OCI-LY1 (cell line): ENCODE results near the gene GRK6.

Experiments
- CTCF ChIP-seq: fragments of 200-600 bp; sonication (generic), shearing (Covaris generic); IDR thresholded peaks from 2 replicates; pipeline ENCODE4 v1.5.1; 2017; ENCODE audit warnings: mild to moderate bottlenecking, antibody characterized with exemption, low read length, moderate library complexity, mixed read lengths
- EZH2 ChIP-seq: fragments of 200-600 bp; sonication (generic), shearing (Covaris generic); IDR thresholded peaks from 2 replicates; pipeline ENCODE4 v1.8.0; 2017; ENCODE audit warnings: borderline replicate concordance, mixed run types, mild to moderate bottlenecking, antibody characterized with exemption, low read length, moderate library complexity, mixed read lengths

GRCh38 chr5:177405805-177406204 lies 20.7 kb upstream of the GRK6 start:
- TF ChIP-seq CTCF (no peak), EZH2 (no peak)
